HepG2 (cell line): ENCODE results near the gene F8. TPM values are rescaled to one million over a fixed set of nuclear protein-coding genes. Genes with fewer than 3 reads are reported as not detected.

ENCODE experiments used
- ATAC-seq: fragments of 200-7000 bp; cut with Tn5 transposase; 3 replicates; pipeline ENCODE4 v1.9.1; 2020; ENCODE audit warnings: mild to moderate bottlenecking, moderate library complexity
- BruUV-seq: library from RNA; stranded (reverse); fragments of 400-500 nt; replicated peaks from 2 replicates; lab custom pipeline; 2021; lab: Mats Ljungman, UMichigan
- CTCF ChIA-PET: fragments of 300-600 bp; formaldehyde crosslinking; extraction: SDS; loops from one replicate; lab custom pipeline; 2021; ENCODE audit warnings: low total read pairs, inconsistent platforms, low intra/inter-chr PET ratio; lab: Yijun Ruan, JAX
- POLR2A ChIA-PET: fragments of 350-600 bp; sonication (Branson Sonifier 250); formaldehyde crosslinking; loops from one replicate; lab custom pipeline; 2020; ENCODE audit warnings: antibody characterized with exemption, inconsistent platforms; lab: Yijun Ruan, JAX
- DNase-seq: peaks from one replicate; pipeline ENCODE4 v3.0.0-alpha.2; 2015; ENCODE audit warnings: low spot score
- FAIRE-seq: peaks from 3 replicates; lab custom pipeline; 2011; peaks lifted over from hg19 to GRCh38; lab: Jason Lieb, UNC
- H2AFZ ChIP-seq: one replicate; pipeline ENCODE4 v1.6.1; 2011; ENCODE audit warnings: low read length, inconsistent platforms
- H3K27ac ChIP-seq: fragments of 300-600 bp; 3 replicates; pipeline ENCODE4 v1.8.0; 2011; ENCODE audit warnings: mixed run types, mild to moderate bottlenecking, mixed read lengths, low read length, inconsistent platforms; ENCODE audit not compliant: insufficient read depth; ENCODE audit errors: extremely low read length
- H3K27me3 ChIP-seq, 2 experiments: fragments of 200-600 bp in 1 of 2; 2 replicates in 1 of 2; 3 replicates in 1 of 2; pipeline versions ENCODE4 v1.6.0 to v1.8.0; 2011; ENCODE audit warnings: low read length in 2 of 2, mild to moderate bottlenecking in 2 of 2, moderate library complexity in 2 of 2, inconsistent platforms in 1 of 2; ENCODE audit not compliant: insufficient read depth in 2 of 2, control insufficient read depth in 1 of 2
- H3K36me3 ChIP-seq, 2 experiments: fragments of 200-600 bp in 1 of 2; replicated peaks in 1 of 2; 2 replicates in 1 of 2; 3 replicates in 1 of 2; pipeline versions ENCODE4 v1.5.1 to v1.8.0; 2011; ENCODE audit warnings: low read length in 2 of 2, inconsistent platforms in 1 of 2; ENCODE audit not compliant: insufficient read depth in 2 of 2, control insufficient read depth in 1 of 2
- H3K4me1 ChIP-seq: 2 replicates; pipeline ENCODE4 v1.5.1; 2012; ENCODE audit warnings: low read length, inconsistent platforms; ENCODE audit not compliant: insufficient read depth
- H3K4me2 ChIP-seq: 2 replicates; pipeline ENCODE4 v1.6.0; 2011; ENCODE audit warnings: low read depth, low read length, inconsistent platforms
- H3K4me3 ChIP-seq, 3 experiments: fragments of 200-600 bp in 1 of 3; sonication (generic), shearing (Covaris generic) in 1 of 3; replicated peaks in 1 of 3; 2 replicates each; pipeline ENCODE4 v1.5.1; 2011 to 2016; ENCODE audit warnings: low read length in 3 of 3, inconsistent platforms in 2 of 3, low read depth in 2 of 3, mild to moderate bottlenecking in 2 of 3, control low read depth in 1 of 3, mixed read lengths in 1 of 3; ENCODE audit not compliant: insufficient read depth in 1 of 3
- H3K79me2 ChIP-seq: one replicate; pipeline ENCODE4 v1.6.1; 2011; ENCODE audit warnings: low read length, inconsistent platforms; ENCODE audit not compliant: insufficient read depth
- H3K9ac ChIP-seq: 2 replicates; pipeline ENCODE4 v1.6.0; 2011; ENCODE audit warnings: mild to moderate bottlenecking, low read depth, low read length, inconsistent platforms; ENCODE audit not compliant: insufficient read depth
- H3K9me3 ChIP-seq: 2 replicates; pipeline ENCODE4 v1.5.1; 2012; ENCODE audit warnings: mild to moderate bottlenecking, low read length
- H4K20me1 ChIP-seq: 2 replicates; pipeline ENCODE4 v1.6.0; 2011; ENCODE audit warnings: inconsistent platforms, mild to moderate bottlenecking, low read length, moderate library complexity; ENCODE audit not compliant: insufficient read depth
- AGO2 ChIP-seq: fragments of 200-400 bp; formaldehyde crosslinking; optimal IDR thresholded peaks from 2 replicates; pipeline ENCODE3; 2017; ENCODE audit warnings: mild to moderate bottlenecking, low read depth, low read length, moderate library complexity
- BATF2 ChIP-seq: sonication (generic); formaldehyde crosslinking; IDR thresholded peaks from 2 replicates; pipeline ENCODE4 v1.8.0; 2022; ENCODE audit warnings: mild to moderate bottlenecking, missing genetic modification reagents, moderate library complexity
- BORCS8-MEF2B ChIP-seq: sonication (generic); formaldehyde crosslinking; IDR thresholded peaks from 2 replicates; pipeline ENCODE4 v1.8.0; 2022; ENCODE audit warnings: mild to moderate bottlenecking, missing genetic modification reagents
- E2F5 ChIP-seq: sonication (generic); formaldehyde crosslinking; conservative IDR thresholded peaks from 2 replicates; pipeline ENCODE4 v1.4.0; 2020; ENCODE audit warnings: missing genetic modification reagents
- HOXD1 ChIP-seq: sonication (generic); formaldehyde crosslinking; IDR thresholded peaks from 2 replicates; pipeline ENCODE4 v1.5.0; 2020; ENCODE audit warnings: missing genetic modification reagents
- KLF6 ChIP-seq: IDR thresholded peaks from 2 replicates; pipeline ENCODE4 v1.8.0; 2016; ENCODE audit warnings: missing biosample characterization, missing genetic modification reagents
- MYPOP ChIP-seq: sonication (generic); formaldehyde crosslinking; IDR thresholded peaks from 2 replicates; pipeline ENCODE4 v1.8.1; 2023; ENCODE audit warnings: mild to moderate bottlenecking, moderate library complexity, missing genetic modification reagents
- NFIB ChIP-seq: sonication (generic); formaldehyde crosslinking; IDR thresholded peaks from 2 replicates; pipeline ENCODE4 v1.9.0; 2021; ENCODE audit warnings: missing genetic modification reagents, mild to moderate bottlenecking, borderline replicate concordance
- PLSCR1 ChIP-seq: sonication (generic); formaldehyde crosslinking; IDR thresholded peaks from 2 replicates; pipeline ENCODE4 v1.5.0; 2020; ENCODE audit warnings: missing genetic modification reagents, mild to moderate bottlenecking, borderline replicate concordance
- RBFOX2 ChIP-seq: fragments of 200-400 bp; formaldehyde crosslinking; IDR thresholded peaks from 2 replicates; pipeline ENCODE4 v1.6.1; 2017; ENCODE audit warnings: low read depth, mild to moderate bottlenecking, low read length
- RFX5 ChIP-seq: IDR thresholded peaks from 2 replicates; pipeline ENCODE4 v1.6.1; 2011; ENCODE audit warnings: low read depth, low read length, improper control_type of control experiment
- U2AF1 ChIP-seq: fragments of 200-400 bp; formaldehyde crosslinking; optimal IDR thresholded peaks from 2 replicates; pipeline ENCODE3; 2017; ENCODE audit warnings: mild to moderate bottlenecking, low read depth, low read length
- YEATS2 ChIP-seq: sonication (generic); formaldehyde crosslinking; IDR thresholded peaks from 2 replicates; pipeline ENCODE4 v1.4.0; 2020; ENCODE audit warnings: missing genetic modification reagents, borderline replicate concordance
- ZNF121 ChIP-seq: sonication (generic); formaldehyde crosslinking; IDR thresholded peaks from 2 replicates; pipeline ENCODE4 v1.5.0; 2020; ENCODE audit warnings: mild to moderate bottlenecking, missing genetic modification reagents
- ZNF281 ChIP-seq: sonication (generic); formaldehyde crosslinking; IDR thresholded peaks from 2 replicates; pipeline ENCODE4 v1.4.0; 2020; ENCODE audit warnings: missing genetic modification reagents, borderline replicate concordance
- ZNF335 ChIP-seq: sonication (generic); formaldehyde crosslinking; IDR thresholded peaks from 2 replicates; pipeline ENCODE4 v1.4.0; 2020; ENCODE audit warnings: missing genetic modification reagents
- ZNF619 ChIP-seq: sonication (generic); formaldehyde crosslinking; IDR thresholded peaks from 2 replicates; pipeline ENCODE4 v1.4.0; 2020; ENCODE audit warnings: mild to moderate bottlenecking, missing genetic modification reagents
- WGBS: methylation state at CpG from one replicate; pipeline ENCODE4 v1.1.6; 2017; ENCODE audit warnings: low lambda C conversion rate; 5-methylcytosine and 5-hydroxymethylcytosine counted together
- in situ Hi-C: cut with HindIII; loops from 2 replicates; pipeline ENCODE4 v1.10.0; 2017; ENCODE audit warnings: low pct_unique_long_range_greater_than_20kb; ENCODE audit not compliant: extremely low pct_ligation_motif_present
- intact Hi-C: fragments of 100-400 bp; cut with micrococcal nuclease; formaldehyde crosslinking; loops from one replicate; pipeline ENCODE4 v1.10.0; 2022; ENCODE audit not compliant: unreplicated experiment
- polyA plus RNA-seq, 8 experiments: library from polyadenylated mRNA; depleted of rRNA in 3 of 8; stranded (reverse) in 7 of 8; unstranded in 1 of 8; fragments of >200 nt; fragmentation: Illumina TruSeq in 4 of 8; extraction: Trizol in 4 of 8; gene quantifications; 2 replicates each; pipeline versions ENCODE4 v1.2.1 to v1.2.3, GENCODE V29; 2011 to 2016; ENCODE audit warnings: low read depth in 4 of 8, missing spikeins in 1 of 8, mixed read lengths in 1 of 8; ENCODE audit not compliant: insufficient read depth in 1 of 8
- total RNA-seq, 5 experiments: library from RNA; depleted of rRNA; stranded (reverse); fragments of >200 nt; fragmentation: Illumina TruSeq; extraction: Trizol; gene quantifications; 2 replicates each; pipeline ENCODE4 v1.2.3, GENCODE V29; 2016; ENCODE audit warnings: low read depth in 1 of 5

Gene F8
- total and polyA plus RNA-seq, 2 of the 13 experiments (the other 11 are each of a cell fraction or from before 2014, with no cell fraction given), result 0.29 to 0.61 TPM

GRCh38 chrX:155052738-155053498 lies 30.4 kb upstream of the F8 start:
- ATAC-seq (no peak), DNase-seq (no peak), FAIRE-seq (no peak)
- Histone ChIP-seq H3K4me2 (no peak overlapping the region), H4K20me1 (no peaks in the 10 kb centered on the region), H3K9ac (no peak overlapping the region), H3K27ac (no peak overlapping the region), H3K9me3 (no peaks in the 10 kb centered on the region), H3K36me3 (peaks cover 2 to 3% of the 10 kb centered on the region in 2 experiments; a peak in 3 of 5 replicates), H3K79me2 (no peaks in the 10 kb centered on the region), H3K4me3 (no peak overlapping the region)
- ChIA-PET CTCF (no interaction called here), POLR2A (no interaction called here)
- 97% methylated on average over 3 of the region's 5 CpGs for WGBS
- intact Hi-C loops, result no loop called here
- no TSS peak for BruUV-seq
- TF ChIP-seq E2F5 (CRISPR knock-in tag) (no peak), BORCS8-MEF2B (CRISPR knock-in tag) (no peak), U2AF1 (no peak), RFX5 (no peak), BATF2 (CRISPR knock-in tag) (no peak), MYPOP (CRISPR knock-in tag) (no peak), AGO2 (no peak), PLSCR1 (CRISPR knock-in tag) (no peak), ZNF619 (CRISPR knock-in tag) (no peak), ZNF335 (CRISPR knock-in tag) (no peak), RBFOX2 (no peak), NFIB (no peak), ZNF281 (CRISPR knock-in tag) (no peak), ZNF121 (CRISPR knock-in tag) (no peak), YEATS2 (CRISPR knock-in tag) (no peak), KLF6 (no peak), HOXD1 (CRISPR knock-in tag) (no peak)
- TF ChIP-seq, all 625 proteins: peak for 0
- in situ Hi-C loops, result loop anchor here (10.0 kb wide), 1 partner anchor 68 kb away; no protein-coding TSS in a partner anchor
- Histone ChIP-seq H2AFZ (no peak overlapping the region), H3K27me3 (no peaks in the 10 kb centered on the region), H3K4me1 (peaks cover 12% of the 10 kb centered on the region)
